NCI-H1105 treated with DMSO at 0.1 percent for 48 hours (cell line): ENCODE data around the gene MTCL1.

Experiments
- DNase-seq: peaks from one replicate; lab custom pipeline; 2025; lab: John Stamatoyannopoulos, UW

MTCL1 gene

GRCh38 chr18:8793445-8794155 is 88.2 kb downstream of the MTCL1 start:
- DNase-seq, result no peak

DNA sequence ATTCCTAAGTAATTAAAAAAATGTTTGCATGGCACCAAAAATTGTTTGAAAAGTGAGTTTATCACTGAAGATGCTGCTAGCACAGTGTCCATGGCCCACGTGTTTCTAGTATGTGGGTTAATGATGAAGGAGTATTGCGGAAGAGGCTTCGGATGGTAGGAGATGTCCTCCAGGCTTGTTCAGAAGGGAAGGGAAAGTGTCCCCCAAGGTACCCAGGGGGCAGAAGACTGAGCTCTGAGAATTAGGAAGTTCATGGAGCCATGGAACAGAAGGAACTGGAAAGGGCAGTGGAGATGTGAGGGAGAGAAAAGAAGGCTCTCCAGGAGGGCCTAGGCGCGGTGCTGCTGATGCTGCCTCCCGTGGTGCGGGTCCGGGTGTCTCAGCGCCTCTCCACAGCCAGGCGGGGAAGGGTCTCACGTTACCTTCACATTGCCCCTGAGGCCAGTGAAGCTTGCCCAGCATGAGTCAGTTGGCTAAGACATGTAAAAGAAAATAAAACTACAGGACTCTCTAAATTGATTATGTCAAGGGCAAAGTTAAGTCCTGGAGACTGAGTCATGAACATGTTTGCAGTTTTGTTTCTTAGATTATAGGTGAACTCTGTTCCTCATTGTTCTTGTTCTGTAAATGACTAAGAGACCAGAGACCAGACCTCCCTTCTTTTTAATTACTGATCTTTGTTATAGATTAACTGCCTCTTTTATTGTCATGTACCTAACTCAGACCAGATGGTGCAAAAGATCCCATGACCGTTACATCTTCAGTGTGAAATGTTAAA is 89.0 kb downstream of the MTCL1 start:
- no peak for DNase-seq

GRCh38 chr18:8794934-8795280 is 89.6 kb downstream of the MTCL1 start:
- no peak for DNase-seq

- no peak for DNase-seq
These were observed 90.4 kb downstream of the MTCL1 start for GRCh38 chr18:8795586-8796325.

- no peak for DNase-seq
These were observed 91.8 kb downstream of the MTCL1 start for GRCh38 chr18:8797206-8797605.

DNA sequence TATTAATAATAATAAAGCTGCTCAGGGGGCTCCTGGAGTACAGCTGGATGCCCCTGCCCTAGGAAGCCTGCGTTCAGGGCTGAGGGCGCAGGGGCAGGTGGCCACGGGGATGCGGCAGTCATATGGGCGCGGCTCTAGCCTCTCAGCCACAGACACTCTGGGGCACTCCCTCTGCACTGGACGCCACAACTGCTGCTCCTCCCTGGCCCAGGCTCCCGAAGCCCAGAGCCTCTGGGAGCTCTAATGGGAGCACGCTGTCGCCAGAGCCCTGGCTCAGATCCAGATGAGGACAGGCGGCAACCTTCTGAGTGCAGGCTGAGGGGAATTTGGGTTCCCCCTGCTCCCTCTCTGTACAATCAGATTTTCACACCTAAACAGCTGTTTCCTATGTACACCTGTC is 93.6 kb downstream of the MTCL1 start:
- peak; percentile 82 for DNase-seq

DNA sequence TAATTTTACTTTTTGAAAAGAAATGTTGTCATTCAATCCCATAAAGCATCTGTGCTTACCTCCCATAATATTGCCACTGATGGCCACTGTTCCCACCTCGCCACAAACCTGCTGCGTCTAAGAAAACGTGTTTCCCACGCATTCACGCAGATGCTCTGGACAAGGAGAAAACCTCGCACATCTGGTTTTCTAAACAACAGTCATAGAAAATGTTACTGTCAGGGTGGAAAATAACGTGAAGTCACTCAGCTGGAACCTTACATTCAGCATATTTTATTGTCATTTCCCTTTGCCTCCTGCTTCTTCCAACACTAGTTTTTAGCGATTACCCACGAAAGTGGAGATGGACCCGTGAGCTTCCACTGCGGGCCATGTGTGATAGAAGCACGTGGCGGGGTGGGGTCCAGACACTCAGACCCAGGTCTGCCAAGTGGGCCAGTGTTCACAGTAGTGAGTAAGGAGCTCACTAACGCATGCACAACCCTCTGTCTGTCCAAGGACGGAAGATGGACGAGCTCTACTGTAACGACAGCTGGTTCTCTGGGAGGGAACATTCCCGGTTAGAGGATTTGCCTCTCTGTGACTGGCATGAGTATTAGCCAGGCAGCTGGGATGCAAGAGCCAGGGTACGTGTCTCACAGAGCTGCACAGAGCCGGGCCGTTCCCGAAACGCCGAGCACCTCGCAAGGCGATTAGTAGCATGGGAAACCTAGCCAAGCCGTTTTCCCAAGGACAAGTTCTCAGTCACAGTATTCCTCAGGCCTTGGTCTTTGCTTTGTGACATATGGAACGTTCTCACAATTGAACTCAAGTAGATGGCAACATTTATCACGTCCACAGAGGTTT is 94.5 kb downstream of the MTCL1 start:
- no peak for DNase-seq

DNA sequence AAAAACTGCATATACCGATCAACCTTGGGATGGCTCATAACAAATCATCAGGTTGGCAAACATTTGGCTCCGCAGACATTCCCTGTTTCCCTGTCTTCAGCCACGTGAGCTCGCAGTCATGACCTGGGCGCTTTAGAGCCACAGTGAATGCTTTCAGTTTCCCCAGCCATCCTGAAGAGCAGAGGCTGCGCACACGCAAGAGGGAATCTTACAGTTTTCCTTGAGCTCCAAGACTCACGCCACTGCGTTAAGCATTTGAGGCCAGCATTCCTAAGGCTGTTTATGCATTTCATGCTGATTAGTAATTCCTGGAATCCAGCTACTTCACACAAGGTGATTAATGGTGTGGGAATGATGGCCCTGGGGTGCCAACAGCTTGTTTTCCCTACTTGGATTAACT is 95.1 kb downstream of the MTCL1 start:
- no peak for DNase-seq

- DNase-seq, result no peak
These were observed 95.5 kb downstream of the MTCL1 start for GRCh38 chr18:8800876-8801262.

GRCh38 chr18:8801263-8801901 is 96.0 kb downstream of the MTCL1 start:
- no peak for DNase-seq

DNA sequence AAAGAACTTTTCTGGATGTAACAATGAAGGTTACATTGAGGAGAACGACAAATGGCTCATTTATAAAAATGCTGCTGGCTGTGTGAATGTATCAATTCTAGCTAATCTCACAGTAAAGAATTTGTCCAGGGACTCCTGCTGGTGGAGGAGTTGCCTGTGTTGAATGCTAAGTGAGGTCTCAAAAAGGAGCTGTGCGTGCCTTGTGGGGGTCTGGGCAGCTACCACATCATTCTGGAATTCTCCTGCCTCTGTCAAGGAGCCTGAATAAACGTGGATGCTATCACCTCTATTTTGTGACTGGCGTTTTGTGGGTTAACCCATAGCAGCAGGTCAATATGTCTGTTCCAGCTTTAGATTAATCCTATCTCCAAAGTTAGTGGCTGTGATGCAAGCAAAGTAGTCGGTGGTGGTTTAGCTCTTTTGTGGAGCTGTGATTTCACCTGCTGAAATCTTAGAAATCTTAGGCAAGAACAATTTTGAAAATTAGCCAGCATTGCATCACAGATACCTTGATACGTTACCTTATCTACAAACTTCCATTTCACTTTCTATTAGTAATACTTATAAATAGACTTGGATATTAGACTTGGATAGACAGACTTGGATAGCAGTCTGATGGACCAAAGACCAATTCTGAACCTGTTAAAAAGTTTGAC is 96.8 kb downstream of the MTCL1 start:
- no peak for DNase-seq

DNA sequence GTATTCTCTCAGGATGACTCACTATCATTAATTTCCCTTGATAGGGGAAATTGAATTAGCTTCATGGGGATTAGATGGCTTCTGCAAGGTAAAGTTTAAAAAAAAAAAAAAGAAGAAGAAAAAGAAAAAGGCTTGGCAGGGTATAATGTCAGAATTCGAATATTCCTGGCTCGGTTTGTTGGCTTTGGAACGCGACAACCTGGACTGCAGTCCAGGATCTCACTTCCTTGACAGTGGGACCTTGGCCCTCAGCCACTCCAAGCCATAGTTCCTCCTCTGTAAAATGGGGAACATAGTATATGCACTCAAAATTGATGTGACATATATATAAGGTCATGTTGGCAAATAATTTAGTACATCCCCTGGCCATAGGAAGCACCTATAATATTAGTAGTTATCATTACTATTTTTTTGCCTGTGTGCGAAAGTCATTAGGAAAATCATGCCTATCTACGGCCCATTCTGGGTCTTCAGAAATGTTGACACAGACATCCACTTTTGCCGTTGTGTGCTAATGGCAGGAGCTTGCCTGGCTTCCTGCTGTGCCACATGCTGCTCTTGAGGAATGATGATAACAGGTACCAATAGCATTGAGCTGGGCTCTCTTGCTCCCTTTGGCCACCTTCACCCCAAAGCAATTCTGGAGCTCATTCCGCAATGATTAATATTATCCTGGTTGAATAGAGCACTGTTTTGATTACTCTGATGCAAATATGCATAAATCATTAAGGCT is 97.9 kb downstream of the MTCL1 start:
- no peak for DNase-seq

DNA sequence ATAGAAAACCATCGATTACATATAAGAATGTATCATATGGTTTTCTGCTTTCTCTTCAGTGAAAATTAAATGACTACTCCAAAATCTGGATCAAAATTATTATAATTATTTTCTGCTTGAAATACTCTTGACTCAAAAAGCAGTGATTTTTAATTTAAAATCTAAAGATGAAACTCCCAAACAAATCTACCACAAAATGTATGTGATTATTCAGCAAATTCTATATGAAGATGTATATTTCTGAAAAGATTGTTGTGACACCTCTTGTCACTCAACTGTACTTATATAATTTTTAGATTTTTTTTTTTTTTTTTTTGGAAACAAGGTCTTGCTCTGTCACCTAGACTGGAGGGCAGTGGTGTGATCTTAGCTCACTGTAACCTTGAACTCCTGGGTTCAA is 98.6 kb downstream of the MTCL1 start:
- no peak for DNase-seq

- no peak for DNase-seq
These were observed 100.2 kb downstream of the MTCL1 start for GRCh38 chr18:8805552-8805951.

GRCh38 chr18:8806100-8806797 is 100.9 kb downstream of the MTCL1 start:
- no peak for DNase-seq

- DNase-seq, result no peak
These were observed 101.6 kb downstream of the MTCL1 start for GRCh38 chr18:8806798-8807487.

- no peak for DNase-seq
These were observed 102.1 kb downstream of the MTCL1 start for GRCh38 chr18:8807488-8807805.

GRCh38 chr18:8808001-8808400 is 102.6 kb downstream of the MTCL1 start:
- DNase-seq, result no peak

DNA sequence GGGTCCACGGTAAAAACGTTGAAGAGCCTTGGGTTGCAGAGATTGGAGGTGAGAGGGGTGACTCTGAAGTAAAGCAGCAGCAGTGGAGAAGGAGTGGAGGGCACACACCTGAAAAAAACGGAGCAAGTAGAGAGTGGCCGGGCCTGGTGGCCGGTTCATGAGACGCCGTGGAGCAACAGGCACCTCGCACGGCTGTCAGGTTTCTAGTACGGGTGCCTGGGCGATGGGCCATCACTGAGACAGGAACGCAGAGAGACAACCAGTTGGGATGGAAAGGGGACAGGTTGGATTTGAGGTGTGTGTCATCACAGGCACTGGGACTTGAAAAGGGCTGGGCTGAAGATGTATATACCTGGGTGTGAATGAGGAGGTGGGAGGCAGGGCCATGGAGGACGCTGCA is 104.2 kb downstream of the MTCL1 start:
- no peak for DNase-seq
